Mesenteric fat pad (tissue), 1 donor: Measurements from ENCODE around the gene ASF1A. TPM values are rescaled to one million over a fixed set of nuclear protein-coding genes. Genes with fewer than 3 reads are reported as not detected.

ENCODE experiments used
- DNase-seq: peaks from one replicate; pipeline ENCODE4 v3.0.0-alpha.2; 2020; ENCODE audit warnings: low spot score
- total RNA-seq: library from RNA; stranded (reverse); fragmentation: NEBNext Ultra II Directional; extraction: Animal tissue kit (Norgen Biotek cat#: 25700); gene quantifications from one replicate; pipeline ENCODE4 v1.2.1, GENCODE V29; 2021
- donor health status: DM: yes; HTN: yes; CAD: no.

Gene ASF1A
- total RNA-seq, 1 donor from 2014 or later: 11.4 TPM

DNA sequence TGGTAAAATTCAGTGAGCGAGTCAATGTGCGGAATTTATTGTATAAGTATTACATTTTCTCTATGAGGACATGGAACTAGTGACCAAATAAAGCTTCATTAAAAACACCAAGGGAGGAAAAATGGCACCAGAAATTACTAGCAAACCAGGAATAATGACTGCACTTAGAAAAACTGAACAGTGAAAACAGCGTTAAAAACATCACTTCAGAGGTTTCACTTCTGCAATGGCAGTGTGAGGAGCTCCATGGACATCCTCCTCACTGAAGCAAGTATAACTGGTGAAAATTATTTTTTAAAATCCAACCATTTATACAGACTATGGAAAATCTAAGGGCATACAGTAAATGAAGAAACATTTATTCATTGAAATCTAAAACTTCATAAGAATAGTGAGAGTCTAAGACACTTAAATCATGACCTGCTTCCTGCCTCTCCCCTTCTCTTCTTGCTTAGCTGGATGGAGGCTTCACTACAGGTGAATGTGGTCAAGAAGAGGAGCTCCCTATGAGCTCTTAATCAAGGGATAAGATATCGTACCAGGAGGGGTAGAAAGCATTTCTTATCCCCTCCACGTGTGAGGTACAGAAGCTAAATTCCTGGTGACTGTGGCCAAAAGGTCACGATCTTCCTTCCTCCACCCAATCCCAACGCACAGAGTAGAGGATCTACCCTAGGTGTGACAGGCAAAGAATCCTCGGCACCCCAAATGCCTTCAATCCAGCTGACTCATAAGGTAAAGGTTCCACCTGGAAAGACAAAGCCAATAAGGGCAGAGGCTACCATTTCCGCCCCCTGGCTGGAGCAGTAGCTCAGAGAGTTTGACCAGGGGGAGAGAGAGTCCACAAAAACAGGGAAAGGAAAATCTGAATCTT is 12.3 kb upstream of the ASF1A start:
- no peak for DNase-seq

DNA sequence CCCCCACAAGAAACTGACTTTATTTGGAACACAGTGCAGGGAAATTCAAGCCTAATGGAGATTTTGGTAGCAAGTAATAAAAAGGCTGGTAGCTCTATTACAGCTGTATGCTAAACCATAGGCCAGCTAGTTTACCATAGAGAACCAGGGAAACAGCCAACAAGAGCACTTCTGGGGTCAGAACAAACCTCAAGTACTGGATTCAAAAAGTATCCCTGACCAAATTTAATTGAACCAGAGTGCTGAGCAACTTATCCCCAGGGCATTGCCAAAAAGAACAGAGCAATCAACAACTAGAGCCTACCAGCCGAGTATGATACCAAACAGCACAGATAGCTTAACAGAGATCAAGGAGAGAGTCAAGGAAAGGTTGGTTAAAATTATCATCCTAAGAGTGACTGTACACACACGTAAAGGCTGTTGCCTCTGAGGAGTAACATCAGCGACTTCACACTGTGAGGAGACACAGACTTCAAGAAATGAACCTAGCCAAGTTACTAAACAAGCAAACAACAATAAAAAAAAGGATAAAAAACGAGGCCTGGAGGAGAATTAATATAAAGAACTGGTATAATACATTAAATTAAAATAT is 11.5 kb upstream of the ASF1A start:
- DNase-seq: no peak

DNA sequence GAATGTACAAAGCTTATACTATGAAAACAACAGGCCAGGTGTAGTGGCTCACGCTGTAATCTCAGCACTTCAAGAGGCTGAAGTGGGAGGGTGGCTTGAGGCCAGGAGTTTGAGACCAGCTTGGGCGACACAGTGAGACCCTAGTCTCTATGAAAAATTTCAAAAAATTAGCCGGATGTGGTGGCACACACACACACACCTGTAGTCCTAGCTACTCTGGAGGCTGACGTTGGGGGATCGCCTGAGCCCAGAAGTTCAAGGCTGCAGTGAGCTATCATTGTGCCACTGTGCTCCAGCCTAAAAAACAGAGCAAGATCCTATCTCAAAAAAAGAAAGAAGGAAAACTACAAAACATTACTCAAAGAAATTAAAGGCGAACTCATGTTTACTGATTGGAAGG is 7.3 kb upstream of the ASF1A start:
- DNase-seq: no peak

DNA sequence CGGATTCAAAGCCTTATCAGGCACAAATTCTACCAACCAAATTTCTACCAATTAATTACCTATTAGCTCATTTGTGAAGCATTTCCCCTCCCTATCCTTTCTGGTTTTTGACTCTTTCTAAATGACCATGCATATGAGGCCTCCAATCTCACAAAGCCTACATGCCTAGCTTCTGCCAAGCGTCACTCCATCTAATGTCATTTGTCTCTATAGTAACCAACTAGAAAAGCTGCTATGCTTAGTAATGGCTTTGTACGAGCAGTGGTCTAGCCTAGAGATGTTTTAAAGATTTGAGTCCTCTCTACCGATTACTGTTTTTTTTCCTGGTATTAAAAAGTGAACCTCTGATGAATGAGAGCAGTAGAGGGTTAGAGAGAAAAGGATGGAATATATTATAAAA is 4.8 kb upstream of the ASF1A start:
- no peak for DNase-seq

DNA sequence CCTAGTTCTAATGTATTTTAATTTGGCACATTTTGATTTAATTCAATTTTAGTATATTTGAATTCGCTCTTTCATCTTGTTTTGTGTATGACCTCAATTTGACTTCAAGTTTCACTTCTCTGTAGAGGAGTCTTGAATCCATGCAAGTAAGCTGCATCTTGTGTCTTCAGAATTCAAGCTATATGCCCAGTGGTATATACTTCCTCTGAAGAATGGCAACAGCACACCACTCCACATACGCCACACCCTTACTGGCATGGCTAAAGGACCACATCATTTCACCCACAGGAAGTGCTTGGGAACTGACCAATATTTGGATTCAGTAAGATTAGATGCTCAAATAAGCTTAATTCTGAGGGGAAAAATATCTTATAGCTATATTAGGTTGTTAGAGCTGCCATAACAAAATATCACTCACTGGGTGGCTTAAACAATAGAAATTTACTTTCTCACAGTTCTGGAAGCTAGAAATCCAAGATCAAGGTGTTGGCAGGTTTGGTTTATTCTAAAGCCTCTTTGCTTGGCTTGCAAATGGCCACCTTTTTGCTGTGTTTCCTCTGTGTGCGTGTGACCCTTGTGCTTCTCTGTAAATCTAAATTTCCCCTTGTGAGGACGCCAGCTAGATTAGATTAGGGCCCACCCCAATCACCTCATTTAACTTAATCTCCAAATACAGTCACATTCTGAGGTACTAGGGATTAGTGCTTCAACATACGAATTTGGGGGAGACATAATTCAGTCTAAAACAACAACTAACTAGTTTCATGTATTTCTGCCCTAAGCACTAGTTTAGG is 2.8 kb upstream of the ASF1A start:
- no peak for DNase-seq

DNA sequence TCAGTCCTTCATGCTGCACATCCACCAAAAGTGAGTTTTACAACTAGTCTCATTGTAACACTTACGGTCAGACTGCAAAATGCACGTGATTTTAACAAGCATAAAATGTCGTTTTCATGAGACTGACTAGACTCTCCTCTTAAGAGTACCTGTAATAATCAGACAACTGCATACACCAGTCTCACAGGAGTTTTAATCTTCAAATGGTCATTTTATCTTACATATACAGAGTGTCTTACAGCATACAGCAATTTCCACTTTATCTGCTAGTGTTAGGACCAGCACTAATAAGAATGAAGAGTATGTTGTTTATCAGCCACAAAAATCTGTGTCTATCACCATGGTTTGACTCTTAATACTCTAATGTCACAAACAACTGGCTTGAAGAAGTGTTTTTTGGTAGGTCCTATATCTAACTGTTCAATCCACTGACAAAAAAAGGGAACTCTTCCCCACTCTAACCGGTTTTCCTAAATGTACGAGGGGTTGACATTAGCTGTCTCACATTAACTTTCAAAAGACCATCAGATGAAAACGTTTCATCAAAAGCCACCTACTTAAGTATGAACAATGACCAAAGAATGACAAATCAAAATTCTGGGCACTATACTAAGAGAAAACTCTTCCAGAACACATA is 1.5 kb upstream of the ASF1A start:
- DNase-seq: no peak

DNA sequence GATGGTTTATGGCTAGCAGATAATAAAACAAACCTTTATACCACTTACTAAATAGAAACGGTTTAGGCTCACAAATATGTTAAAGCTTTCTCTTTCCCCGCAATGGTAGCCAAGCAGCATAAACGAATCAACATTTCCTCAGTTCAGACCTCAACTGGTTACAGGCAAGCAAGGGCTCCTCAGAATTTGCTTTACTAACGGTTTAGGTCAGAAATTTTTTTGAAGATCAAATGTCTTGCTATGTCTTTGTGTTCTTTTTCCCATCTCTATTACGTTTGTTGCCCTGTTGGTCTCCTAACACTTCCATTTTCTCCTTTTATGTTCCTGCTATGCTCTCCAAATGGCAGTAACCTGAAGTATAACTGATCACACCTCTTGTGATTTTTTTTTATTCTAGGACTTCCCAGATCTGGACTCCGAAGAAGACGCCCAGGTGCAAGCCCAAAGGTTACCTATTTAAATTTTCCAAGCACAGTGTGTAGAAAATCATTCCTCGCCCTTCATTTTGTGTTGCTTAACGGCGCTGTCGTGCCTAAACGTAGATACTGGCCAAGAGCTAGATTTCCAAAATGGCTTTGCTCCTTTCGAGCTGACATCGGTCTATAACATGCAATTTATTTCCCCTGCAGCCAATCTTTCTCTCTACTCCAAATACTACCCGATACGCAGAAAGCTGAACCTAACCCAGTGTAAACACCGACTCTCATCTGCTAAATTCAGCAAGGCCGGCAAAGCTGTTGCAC is 717 bp upstream of the ASF1A start:
- DNase-seq: no peak

DNA sequence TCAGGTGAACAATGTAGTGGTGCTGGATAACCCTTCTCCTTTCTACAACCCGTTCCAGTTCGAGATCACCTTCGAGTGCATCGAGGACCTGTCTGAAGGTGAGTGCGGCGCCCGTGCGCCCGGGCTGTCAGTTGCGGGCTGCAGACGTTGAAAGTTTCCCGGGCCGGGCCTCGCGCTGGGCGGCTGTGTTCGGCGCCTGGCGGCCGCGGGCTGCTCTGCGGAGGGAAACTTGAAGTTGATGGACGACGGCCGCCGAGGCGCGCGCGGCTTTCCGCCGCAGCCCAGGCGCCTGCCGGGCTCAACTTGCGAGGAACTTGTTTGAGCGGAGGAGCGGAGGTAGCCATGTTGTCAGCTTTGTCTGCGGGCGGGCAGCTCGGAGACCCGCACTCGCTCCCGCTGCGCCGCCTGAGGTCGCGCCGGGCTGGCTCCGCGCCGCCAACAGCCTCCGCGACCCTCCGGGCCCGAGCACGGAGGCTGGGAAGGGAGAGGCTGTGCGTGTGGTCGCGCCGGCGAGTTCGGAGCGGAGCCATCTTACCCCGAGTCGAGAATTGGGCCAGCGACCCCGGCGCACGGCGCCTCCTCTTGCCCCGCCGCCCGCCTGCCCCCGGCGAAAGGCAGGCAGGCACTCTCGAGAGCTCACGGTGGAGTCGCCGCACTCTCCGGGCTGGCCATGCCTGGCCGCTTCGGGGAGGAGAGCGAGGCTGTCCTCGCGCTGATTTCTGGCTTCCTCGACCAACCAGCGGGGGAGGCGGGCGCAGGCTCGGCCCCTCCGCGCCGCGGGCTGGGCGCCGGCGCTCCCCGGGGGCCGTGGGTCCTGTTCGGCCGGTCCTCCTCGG is 691 bp downstream of the ASF1A start:
- DNase-seq: peak; percentile 91

DNA sequence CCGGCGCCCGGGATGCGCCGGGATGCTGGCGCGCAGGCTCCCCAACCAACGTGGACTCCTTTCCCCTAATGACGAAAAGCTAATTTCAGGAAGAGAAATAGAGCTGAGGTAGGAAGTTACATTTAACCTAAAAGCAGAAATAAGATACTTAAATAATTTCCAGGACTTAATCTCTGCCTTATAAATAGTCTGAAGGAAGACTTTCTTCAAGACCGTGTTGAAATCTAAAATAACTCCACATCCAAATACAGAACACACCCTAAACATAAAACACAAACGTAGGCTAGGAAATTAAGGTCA is 1.3 kb downstream of the ASF1A start:
- no peak for DNase-seq

DNA sequence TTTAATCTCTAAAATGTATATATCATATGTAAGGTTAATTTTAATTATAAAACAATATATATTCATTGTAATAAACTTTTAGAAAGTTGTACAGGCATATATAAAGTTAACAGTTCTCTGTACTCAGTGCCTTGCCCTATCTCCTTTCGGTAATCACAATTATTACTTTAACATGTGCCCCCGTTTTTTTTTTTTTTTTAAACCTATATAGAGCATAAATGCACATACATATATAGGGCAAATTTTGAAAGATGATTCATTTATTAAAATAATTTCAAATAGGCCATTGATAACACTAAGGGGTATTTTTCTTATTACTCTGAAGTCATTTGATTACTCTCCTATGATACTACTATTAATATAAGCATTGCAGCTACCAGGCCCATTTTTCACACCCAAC is 1.9 kb downstream of the ASF1A start:
- no peak for DNase-seq

DNA sequence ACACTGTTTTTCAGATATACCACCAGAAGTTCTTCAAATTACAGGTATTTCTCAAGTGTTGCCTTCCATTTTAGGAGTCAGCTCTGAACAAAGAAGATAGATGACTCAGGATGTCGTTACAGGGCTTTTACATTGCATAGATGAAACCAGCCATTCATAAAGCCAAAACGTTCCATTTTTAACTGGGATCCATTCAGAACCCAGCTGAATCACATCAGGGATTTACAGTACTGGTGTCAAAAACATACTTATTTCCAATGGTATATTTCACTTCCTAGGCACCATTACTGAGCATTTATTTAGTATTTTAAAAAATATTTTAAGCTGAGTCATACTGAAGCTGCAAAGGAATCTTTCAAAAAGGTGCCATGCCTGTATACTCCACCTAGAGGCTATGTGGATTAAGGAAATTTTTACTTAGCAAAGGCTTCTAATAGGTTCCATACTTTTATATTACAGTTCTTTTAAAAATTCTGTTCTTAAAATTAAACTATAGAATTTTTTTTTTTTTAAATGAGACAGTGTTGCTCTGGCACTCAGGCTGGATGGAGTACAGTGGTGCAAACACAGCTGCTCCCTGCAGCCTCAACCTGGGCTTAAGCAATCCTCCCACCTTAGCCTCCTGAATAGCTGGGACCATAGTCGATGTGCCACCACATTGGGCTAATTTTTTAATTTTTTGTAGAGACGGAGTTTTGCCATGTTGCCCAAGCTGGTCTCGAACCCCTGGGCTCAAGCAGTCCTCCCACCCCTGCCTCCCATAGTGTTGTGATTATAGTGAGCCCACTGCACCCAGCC is 2.6 kb downstream of the ASF1A start:
- DNase-seq: no peak

DNA sequence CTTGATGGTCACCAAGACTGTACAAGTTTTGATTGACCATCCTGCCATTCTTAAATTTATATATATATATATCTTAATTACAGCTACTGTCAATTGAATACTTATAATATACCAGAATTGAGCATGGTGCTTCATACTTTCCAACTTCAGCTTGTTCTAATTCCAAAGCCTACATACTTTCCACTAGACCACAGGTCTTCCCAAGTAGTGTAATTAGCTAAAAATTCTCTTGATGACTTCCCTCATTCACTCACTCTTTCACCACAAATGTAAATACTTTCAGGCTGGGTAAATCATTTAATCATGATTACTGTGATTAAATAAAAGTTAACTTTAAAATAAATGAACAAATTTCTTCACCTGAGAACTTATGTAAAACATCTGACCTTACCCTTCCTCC is 3.4 kb downstream of the ASF1A start:
- DNase-seq: no peak

DNA sequence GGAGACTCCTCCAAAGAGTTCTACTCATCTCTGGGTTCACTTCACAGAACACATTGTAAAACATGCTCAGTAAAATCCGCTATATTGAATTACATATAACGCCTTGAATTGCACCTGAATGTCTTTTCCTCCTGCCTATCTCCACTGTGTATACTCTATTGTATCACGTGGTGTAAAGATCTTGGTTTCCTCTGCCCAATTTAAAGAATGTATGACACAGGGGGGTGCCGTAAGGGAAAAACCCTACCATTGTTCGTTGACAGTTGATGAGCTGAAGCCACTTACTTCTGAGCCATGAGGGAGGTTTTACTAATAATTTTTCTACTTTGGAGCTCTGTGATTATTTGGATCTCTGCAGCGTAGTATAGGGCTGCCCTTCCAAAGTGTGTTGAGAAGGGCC is 6.0 kb downstream of the ASF1A start:
- DNase-seq: no peak

DNA sequence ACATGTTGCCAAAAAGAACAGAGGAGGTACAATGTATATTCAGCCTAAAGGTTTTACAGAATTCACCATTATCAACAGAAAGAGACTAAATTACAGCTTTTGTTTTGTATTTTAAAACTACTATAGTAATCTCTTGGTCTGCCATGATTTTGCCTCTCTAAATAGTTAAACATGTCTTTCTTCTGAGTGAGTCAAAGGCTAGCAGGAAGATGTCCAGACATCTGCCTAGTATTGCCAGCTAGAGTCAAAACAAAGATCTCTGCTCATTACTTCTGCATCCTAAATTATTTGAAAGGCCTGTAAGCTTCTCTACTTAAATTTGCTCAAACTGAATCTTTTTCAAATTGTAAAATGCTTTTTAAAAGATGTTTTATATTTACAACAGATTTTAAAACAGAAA is 8.8 kb downstream of the ASF1A start:
- DNase-seq: no peak

DNA sequence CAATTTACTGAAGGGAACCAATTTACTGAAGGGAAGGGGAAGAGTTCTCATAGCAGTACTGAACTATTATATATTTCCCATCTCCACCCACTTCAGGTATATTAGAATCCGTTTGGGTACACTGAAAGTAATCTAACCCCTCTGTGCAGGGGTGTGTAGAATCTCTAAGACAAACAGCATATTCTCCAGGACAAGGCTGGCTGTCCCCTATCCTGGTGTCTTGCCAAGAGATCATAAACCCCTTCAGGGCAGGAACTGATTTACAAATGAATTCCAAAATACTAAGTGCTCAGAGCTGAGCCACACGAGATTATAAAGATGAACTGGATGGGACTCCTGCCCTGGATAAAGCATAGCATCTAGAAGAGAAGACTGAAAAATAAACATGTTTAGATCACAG is 9.2 kb downstream of the ASF1A start:
- no peak for DNase-seq

DNA sequence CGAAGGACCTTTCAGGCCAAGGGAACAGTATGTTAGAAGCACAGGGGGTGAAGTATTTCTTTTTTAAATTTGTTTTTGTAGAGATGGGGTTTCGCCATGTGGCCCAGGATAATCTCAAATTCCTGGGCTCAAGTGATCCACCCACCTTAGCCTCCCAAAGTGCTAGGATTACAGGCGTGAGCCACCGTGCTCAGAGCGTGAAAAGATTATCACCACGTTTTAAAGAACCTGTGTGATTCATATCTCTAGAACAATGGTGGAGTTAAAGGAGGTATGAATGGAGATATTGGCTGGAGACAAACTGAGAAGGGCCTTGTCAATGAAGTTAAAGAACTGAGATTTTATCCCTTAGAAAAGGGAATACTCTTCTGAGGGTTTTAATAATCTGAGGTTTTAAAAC is 9.7 kb downstream of the ASF1A start:
- no peak for DNase-seq

DNA sequence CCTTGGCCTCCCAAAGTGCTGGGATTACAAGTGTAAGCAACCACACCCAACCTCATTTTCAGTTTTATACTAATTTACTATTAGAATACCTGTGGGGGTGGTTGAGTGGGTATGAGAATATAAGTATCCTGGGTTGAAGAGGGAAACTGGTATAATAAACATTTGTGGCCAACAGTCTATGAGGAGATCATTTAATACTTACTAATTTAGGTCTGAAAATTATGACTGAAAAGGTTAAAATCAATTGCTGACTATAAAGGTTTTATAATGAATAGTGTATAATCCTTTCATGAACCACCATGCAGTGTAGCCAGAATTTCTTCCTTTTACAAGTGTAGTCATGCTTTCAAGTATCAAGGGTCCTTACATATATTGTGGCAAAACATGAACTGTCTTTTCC is 11.1 kb downstream of the ASF1A start:
- DNase-seq: no peak

DNA sequence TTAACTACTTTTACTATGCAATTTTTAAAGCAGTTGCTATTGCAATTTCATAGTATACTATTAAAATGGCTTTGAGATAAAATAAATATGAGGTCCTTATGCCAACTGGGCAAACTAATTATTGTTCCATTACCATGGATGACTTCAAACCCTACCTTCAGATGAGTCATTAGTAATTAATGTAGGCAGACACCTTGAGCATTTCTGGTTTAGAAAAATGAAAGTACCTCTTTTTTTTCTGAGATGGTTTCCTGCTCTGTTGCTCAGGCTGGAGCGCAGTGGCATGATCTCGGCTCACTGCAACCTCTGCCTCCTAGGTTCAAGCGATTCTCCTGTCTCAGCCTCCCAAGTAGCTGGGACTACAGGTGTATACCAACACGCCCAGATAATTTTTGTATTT is 11.9 kb downstream of the ASF1A start:
- no peak for DNase-seq

DNA sequence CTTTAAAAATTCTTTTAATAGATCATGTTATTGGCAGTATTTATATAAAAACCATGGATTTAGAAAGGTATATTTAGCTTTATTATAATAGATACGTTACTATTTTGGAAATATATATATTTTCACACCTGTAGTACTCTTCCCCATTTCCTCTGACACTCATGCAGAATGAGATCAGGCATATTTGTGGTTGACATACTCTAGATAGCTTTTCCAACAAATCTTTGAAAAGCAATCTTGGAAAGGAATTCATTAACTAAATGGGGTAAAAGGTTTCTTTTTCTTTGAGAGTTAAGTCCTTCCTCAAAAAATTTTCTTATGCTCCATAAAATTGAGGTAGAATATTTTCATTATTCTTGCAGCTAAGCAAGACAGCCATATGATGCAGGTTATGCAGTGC is 14.5 kb downstream of the ASF1A start:
- no peak for DNase-seq

DNA sequence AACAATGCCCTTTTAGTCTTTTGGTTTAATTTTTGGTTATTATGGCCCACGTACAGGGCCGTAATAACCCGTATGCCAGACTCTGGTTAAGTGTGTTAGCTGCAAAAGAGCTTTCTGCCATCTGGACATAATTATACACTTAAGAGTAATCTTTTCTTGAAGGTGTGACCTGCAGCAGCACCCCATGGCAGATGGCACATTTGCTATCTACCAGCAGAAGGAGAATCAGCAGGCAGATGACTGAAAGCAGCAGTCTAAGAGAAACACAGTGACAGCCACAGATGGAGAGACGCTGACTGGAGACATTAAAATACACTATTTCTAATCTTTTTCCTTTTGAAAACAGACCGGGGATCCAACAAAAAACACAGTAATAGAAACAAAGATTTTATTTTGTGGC is 18.7 kb downstream of the ASF1A start:
- DNase-seq: no peak
